GM13977 (cell line): ENCODE data around the gene CEP72.
A peak's percentile ranks its signal among the peaks of the same experiment; 100 is the strongest.

ENCODE experiments used
- DNase-seq: peaks from one replicate; pipeline ENCODE4 v3.0.0; 2012; ENCODE audit warnings: low spot score
- in situ Hi-C: fragments of 300-500 bp; cut with MboI; formaldehyde crosslinking; loops from one replicate; pipeline ENCODE4 v1.12.0; 2022; ENCODE audit warnings: low sequenced_read_pairs, low pct_unique_long_range_greater_than_20kb, mixed read lengths, inconsistent platforms; ENCODE audit not compliant: unreplicated experiment
- TF ChIP-seq, protein P1 (sequence below): IDR thresholded peaks from 2 replicates; pipeline ENCODE4 v1.5.1; 2012; ENCODE audit warnings: mild to moderate bottlenecking, control low read depth; ENCODE audit not compliant: insufficient read depth; ENCODE audit errors: extremely low read depth, missing control alignments

Gene CEP72

GRCh38 chr5:606526-607399 lies 5.4 kb upstream of the CEP72 start:
- DNase-seq, result no peak
- TF ChIP-seq, protein P1, sequence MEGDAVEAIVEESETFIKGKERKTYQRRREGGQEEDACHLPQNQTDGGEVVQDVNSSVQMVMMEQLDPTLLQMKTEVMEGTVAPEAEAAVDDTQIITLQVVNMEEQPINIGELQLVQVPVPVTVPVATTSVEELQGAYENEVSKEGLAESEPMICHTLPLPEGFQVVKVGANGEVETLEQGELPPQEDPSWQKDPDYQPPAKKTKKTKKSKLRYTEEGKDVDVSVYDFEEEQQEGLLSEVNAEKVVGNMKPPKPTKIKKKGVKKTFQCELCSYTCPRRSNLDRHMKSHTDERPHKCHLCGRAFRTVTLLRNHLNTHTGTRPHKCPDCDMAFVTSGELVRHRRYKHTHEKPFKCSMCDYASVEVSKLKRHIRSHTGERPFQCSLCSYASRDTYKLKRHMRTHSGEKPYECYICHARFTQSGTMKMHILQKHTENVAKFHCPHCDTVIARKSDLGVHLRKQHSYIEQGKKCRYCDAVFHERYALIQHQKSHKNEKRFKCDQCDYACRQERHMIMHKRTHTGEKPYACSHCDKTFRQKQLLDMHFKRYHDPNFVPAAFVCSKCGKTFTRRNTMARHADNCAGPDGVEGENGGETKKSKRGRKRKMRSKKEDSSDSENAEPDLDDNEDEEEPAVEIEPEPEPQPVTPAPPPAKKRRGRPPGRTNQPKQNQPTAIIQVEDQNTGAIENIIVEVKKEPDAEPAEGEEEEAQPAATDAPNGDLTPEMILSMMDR, result no peak
- in situ Hi-C loops, result no loop called here

GRCh38 chr5:607541-608428 lies 4.4 kb upstream of the CEP72 start:
- peak; percentile 48 for DNase-seq

GRCh38 chr5:608429-609370 lies 3.4 kb upstream of the CEP72 start:
- TF ChIP-seq, protein P1, result no peak
- in situ Hi-C loops, result no loop called here
- no peak for DNase-seq

More at GRCh38 chr5:607541-608428, 4.4 kb upstream of the CEP72 start:
- in situ Hi-C loops, result no loop called here
- TF ChIP-seq, protein P1, result no peak

- TF ChIP-seq, protein P1, result no peak
- in situ Hi-C loops, result no loop called here
- DNase-seq, result no peak
Measured at GRCh38 chr5:609506-609905, 2.6 kb upstream of the CEP72 start.

GRCh38 chr5:610011-610743 lies 2.0 kb upstream of the CEP72 start:
- in situ Hi-C loops, result no loop called here
- TF ChIP-seq, protein P1, result no peak
- no peak for DNase-seq
